GM18498 (cell line): Measurements from ENCODE around the gene AGAP2.
A peak's percentile ranks its signal among the peaks of the same experiment; 100 is the strongest.
"Not testable (repeated sequence)": the region's sequence is repeated elsewhere in the genome, so short reads cannot be mapped to it uniquely, and the experiment has no call there.

Source experiments
- ATAC-seq: cut with Tn5 transposase; IDR thresholded peaks from one replicate; pipeline ENCODE4 v1.9.1; 2021; ENCODE audit warnings: mild to moderate bottlenecking, moderate library complexity; ENCODE audit not compliant: unreplicated experiment

AGAP2 gene

GRCh38 chr12:57707250-57707649, 31.3 kb downstream of the AGAP2 start:
- no peak for ATAC-seq

DNA sequence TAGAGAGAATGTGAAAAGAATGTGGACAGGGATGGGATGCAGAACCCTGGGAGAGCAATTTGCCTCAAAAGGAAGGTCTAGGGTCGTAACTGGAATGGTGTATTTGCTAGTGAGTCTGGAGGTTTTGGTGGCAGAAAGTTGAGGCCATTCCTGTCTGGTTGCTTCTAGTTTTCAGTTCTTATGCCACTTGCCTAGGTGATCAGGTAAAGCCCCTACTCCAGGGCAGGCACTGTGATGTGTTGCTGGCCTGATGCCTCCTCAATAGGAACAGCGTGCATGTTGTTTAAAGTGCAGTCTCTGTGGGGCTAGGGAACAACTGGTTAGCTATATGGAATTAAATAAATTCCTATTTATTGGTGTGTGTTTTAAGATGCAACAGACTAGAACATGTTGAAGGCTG, 38.2 kb downstream of the AGAP2 start:
- ATAC-seq = no peak

DNA sequence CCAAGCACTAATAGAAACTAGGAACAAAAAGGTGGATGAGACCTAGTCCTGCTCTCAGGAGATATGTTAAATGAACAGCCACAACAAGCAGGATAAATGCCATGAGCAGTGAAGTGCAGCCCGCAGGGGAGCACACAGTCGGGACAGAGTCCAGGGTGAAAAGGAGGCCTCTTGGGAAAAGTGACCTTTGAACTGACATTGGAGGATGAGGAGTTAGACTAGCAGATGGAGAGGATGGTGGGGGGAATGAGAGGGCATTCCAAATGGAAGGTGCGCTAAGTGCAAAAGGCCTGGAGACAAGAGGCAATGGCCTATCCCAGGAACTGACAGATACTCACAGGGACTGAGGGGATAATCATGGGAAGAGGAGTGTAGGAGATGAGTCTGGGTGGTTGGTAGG, 40.1 kb downstream of the AGAP2 start:
- no peak for ATAC-seq

DNA sequence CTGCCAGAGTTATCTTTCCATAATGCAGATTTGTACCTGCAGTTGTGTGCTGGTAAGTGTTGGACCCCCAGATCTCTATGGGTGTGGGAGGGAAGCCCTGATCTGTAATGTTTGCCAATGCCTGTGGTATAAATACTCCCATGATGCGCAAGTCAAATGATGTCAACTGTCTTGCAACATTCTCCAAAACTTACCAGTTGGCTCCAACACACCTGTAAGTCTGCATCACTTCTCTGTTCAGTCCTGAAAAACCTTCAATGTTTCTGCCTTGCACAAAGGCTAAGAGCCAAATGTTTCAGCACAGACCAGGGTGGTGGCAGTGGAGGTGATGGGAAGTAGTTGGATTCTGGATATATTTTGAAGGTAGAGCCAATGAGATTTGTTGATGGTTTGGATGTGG, 41.5 kb downstream of the AGAP2 start:
- no peak for ATAC-seq

DNA sequence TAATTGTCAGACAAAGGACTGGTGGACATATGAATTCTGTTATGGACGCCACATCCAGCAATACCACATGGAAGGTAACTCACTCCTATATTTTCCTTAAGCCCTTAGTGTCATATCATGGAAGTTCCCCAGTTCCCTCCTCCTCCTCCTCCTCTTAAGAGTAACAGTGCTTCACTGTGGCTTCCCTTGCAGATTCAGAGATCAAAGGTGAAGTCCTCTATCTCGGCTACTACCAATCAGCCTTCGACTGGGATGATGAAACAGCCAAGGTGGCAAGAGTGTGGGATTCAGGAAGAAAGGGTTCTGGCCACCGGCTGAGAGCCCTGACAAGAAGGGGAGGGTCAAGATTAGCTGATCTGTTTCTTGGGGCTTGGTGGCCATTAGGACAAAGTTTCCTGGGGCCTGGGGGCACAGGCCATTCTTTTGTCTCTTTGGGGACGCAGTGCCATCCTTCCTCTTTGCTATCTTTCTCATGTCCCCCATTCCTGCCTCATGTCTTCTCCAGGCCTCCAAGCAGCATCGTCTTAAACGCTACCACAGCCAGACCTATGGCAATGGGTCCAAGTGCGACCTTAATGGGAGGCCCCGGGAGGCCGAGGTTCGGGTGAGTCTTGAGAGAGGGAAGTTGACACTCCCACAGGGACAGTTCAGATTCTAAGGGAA, 42.6 kb downstream of the AGAP2 start:
- no peak for ATAC-seq

- no peak for ATAC-seq
Observed at GRCh38 chr12:57694459-57695019, 44.0 kb downstream of the AGAP2 start.

DNA sequence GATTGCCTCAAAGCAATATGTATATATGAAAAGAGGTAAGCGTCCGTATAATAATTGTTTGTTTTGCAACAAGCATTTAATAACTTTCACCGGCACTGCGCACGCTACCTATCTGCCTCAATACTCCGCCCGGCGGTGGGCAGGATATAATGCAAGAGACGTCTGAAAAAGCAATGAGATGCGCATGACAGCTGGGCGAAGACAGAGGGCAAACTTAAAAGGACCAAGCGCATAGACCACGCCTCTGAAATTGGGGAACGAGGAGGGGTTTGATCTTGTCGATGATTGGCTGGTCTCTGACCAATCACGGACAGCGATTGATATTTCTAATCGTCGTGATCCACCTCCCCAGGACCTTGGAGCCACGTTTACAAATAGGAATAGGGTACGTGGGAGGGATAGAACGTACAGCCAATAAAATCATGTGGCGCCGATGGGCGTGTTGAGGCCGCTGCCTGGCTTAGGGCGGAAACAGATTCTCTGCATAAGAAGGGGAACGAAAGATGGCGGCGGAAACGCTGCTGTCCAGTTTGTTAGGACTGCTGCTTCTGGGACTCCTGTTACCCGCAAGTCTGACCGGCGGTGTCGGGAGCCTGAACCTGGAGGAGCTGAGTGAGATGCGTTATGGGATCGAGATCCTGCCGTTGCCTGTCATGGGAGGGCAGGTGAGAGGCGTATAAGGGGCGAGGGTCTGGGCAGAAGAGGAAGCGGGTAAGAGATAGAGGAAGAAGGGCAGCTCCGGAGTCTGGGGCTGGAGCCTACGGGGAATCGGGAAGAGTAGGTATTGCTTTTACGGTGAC, 44.7 kb downstream of the AGAP2 start, which contains the start of gene OS9:
OS9 (plus strand) TSS at position 474 of the 800 bp plus-strand sequence; CDS start at position 504, 30 bp downstream.
- ATAC-seq = peak; percentile 96

- ATAC-seq = no peak
Observed at GRCh38 chr12:57693317-57693658, 45.3 kb downstream of the AGAP2 start.

DNA sequence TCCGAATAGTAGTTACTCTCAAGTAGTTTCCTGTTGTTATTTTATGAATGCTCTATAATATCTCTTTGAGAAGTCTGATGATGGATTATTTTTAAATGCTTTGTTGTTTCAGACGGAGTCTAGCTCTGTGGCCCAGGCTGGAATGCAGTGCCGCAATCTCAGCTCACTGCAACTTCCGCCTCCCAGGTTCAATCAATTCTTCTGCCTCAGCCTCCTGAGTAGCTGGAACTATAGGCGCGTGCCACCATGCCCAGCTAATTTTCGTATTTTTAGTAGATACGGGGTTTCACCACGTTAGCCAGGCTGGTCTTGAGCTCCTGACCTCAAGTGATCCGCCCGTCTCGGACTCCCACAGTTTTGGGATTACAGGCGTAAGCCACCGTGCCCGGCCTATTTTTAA, 46.0 kb downstream of the AGAP2 start:
- ATAC-seq = no peak

DNA sequence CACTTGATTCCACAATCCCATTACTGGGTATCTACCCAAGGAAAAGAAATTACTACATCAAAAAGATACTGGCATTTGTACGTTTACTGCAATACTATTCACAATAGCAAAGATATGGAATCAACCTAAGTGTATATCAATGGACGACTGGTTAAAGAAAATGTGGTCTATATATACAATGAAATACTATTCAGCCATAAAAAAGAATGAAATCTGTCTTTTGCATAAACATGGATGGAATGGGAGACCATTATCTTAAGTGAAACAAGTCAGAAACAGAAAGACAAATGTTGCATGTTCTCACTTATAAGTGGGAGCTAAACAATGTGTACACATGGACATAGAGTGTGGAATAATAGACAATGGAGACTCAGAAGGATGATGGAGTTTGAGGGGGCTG, 49.6 kb downstream of the AGAP2 start:
- no peak for ATAC-seq

- no peak for ATAC-seq
Observed at GRCh38 chr12:57687862-57688261, 50.7 kb downstream of the AGAP2 start.

DNA sequence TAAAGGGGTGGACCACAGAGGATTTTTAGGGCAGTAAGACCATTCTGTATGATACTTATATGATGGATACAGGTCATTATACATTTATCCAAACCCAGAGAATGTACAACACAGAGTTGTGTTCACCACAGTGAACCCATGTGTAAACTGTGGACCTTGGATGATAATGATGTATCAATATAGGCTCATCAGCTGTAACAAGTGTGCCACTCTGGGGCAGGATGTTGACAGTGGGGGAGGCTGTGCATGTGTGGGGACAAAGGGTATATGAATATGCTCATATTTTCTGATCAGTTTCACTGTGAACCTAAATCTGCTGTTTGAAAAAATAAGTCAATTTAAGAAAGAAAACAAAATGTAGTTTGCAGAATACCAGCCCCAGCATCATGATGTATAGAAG, 58.8 kb downstream of the AGAP2 start:
- ATAC-seq = no peak

DNA sequence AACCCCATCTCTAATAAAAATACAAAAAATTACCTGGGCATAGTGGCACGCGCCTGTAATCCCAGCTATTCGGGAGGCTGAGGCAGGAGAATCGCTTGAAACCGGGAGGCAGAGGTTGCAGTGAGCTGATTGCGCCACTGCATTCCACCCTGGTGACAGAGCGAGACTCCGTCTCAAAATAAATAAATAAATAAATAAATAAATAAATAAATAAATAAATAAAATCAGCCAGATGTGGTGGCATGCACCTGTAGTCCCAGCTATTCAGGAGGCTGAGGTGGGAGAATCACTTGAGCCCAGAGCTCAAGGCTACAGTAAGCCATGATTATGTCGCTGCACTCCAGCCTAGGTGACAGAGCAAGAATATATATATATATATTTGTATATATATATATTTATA, 60.6 kb downstream of the AGAP2 start:
- not testable (repeated sequence) for ATAC-seq

DNA sequence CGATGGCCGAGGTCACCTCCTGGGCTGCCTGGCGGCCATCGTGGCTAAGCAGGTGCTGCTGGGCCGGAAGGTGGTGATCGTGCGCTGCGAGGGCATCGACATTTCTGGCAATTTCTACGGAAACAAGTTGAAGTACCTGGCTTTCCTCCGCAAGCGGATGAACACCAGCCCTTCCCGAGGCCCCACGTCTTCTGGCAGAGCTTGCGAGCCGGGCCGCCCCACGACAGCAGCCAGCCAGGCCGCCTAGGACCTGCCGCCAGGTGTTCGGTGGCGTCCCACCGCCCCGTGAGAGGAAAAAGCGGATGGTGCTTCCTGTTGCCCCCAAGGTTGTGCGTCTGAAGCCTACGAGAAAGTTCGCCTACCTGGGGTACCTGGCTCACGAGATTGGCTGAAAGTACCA, 63.9 kb downstream of the AGAP2 start:
- no peak for ATAC-seq
